CD4-positive, alpha-beta T cell (primary cell): ENCODE measurements around the gene CHRNB2. TPM values are rescaled to one million over a fixed set of nuclear protein-coding genes. Genes with fewer than 3 reads are reported as not detected.

Experiments used
- ATAC-seq: fragments of 200-7000 bp; cut with Tn5 transposase; one replicate; pipeline ENCODE4 v1.10.0; 2022; ENCODE audit warnings: mild to moderate bottlenecking; ENCODE audit not compliant: poor library complexity
- CTCF ChIA-PET: fragments of 350-600 bp; sonication (Branson Sonifier 250); formaldehyde crosslinking; loops from one replicate; lab custom pipeline; 2021; ENCODE audit warnings: antibody characterized with exemption, inconsistent platforms; lab: Charles Lee
- POLR2A ChIA-PET: fragments of 350-600 bp; sonication (Branson Sonifier 250); formaldehyde crosslinking; loops from one replicate; lab custom pipeline; 2021; ENCODE audit warnings: antibody characterized with exemption, inconsistent platforms; lab: Charles Lee
- DNase-seq, 14 experiments: peaks; one replicate each; pipeline ENCODE4 v3.0.0-alpha.2; 2013 to 2020; ENCODE audit warnings: mixed read lengths in 2 of 14
- H3K27ac ChIP-seq, 2 donors: one replicate each; pipeline versions ENCODE4 v1.5.1 to v1.7.0; 2013; ENCODE audit warnings: low read length in 2 of 2, low read depth in 1 of 2, mild to moderate bottlenecking in 1 of 2
- H3K27me3 ChIP-seq, 2 experiments: 1 replicate in 1 of 2; 2 replicates in 1 of 2; pipeline versions ENCODE4 v1.6.1 to v1.7.0; 2013; ENCODE audit warnings: low read length in 2 of 2, control low read depth in 1 of 2, mild to moderate bottlenecking in 1 of 2, moderate library complexity in 1 of 2; ENCODE audit not compliant: insufficient read depth in 2 of 2, control insufficient read depth in 1 of 2
- H3K36me3 ChIP-seq: one replicate; pipeline ENCODE4 v1.6.1; 2013; ENCODE audit warnings: low read length, control low read depth; ENCODE audit not compliant: insufficient read depth
- H3K4me1 ChIP-seq: one replicate; pipeline ENCODE4 v1.6.1; 2013; ENCODE audit warnings: low read length, control low read depth; ENCODE audit not compliant: insufficient read depth
- H3K4me3 ChIP-seq: one replicate; pipeline ENCODE4 v1.5.1; 2013; ENCODE audit warnings: mild to moderate bottlenecking, low read length, moderate library complexity
- H3K9me3 ChIP-seq, 2 experiments: 1 replicate in 1 of 2; 2 replicates in 1 of 2; pipeline versions ENCODE4 v1.6.1 to v1.7.0; 2013; ENCODE audit warnings: low read length in 2 of 2, mild to moderate bottlenecking in 2 of 2, control low read depth in 1 of 2, moderate library complexity in 1 of 2; ENCODE audit not compliant: control insufficient read depth in 1 of 2, insufficient read depth in 1 of 2
- H3K27ac Mint-ChIP-seq: one replicate; pipeline ENCODE4 v1.8.0; 2020; ENCODE audit warnings: mixed read lengths
- H3K27me3 Mint-ChIP-seq: one replicate; pipeline ENCODE4 v1.8.0; 2021; ENCODE audit warnings: mixed read lengths
- H3K36me3 Mint-ChIP-seq: one replicate; pipeline ENCODE4 v1.8.0; 2021; ENCODE audit warnings: low read depth, mixed read lengths
- H3K4me1 Mint-ChIP-seq: one replicate; pipeline ENCODE4 v1.8.0; 2021; ENCODE audit warnings: low read depth, mixed read lengths
- H3K4me3 Mint-ChIP-seq: one replicate; pipeline ENCODE4 v1.8.0; 2020; ENCODE audit warnings: mild to moderate bottlenecking, mixed read lengths
- H3K9me3 Mint-ChIP-seq: one replicate; pipeline ENCODE4 v1.8.0; 2020; ENCODE audit warnings: mixed read lengths
- intact Hi-C, 2 experiments: fragments of 100-400 bp; cut with DNase I in 1 of 2; cut with micrococcal nuclease in 1 of 2; formaldehyde crosslinking; loops; one replicate each; pipeline versions ENCODE4 v1.15.1 to v1.9.0; 2023 to 2025; cut with DNase I, micrococcal nuclease
- total RNA-seq, 174 experiments: library from RNA in 2 of 174; stranded (reverse) in 2 of 174; gene quantifications; one replicate each; pipeline ENCODE4 v1.2.3 and lab custom pipeline; 2021 to 2026
- TF ChIP-seq, protein P1 (sequence below): fragments of 200-600 bp; IDR thresholded peaks from one replicate; pipeline ENCODE4 v1.8.0; 2022; ENCODE audit warnings: antibody characterized with exemption, mild to moderate bottlenecking

Gene CHRNB2
- total RNA-seq, 2 experiments from 2014 or later: not detected

DNA sequence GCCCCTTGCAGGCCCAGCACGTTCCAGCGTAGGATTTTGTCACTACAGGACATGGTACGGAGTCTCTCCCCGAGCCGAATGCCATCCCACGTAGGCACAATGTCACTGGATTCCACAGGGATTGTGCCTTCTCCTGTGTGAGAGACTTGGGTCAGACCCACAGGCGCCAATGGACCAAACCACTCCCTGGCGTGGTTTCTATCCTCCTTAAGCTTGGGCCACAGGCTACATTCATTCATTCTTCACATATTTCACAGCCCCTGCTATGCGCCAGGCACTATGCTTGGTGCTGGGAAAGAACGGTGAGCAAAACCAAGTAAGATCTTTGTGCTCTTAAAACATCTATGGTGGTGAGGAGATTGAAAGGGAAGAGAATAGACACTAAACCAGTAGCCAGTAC is 18.7 kb downstream of the CHRNB2 start:
- Histone ChIP-seq H3K27ac (no peak overlapping the region), H3K27me3 (no peaks in the 10 kb centered on the region), H3K4me1 (no peaks in the 10 kb centered on the region), H3K36me3 (peaks cover 98% of the 10 kb centered on the region), H3K4me3 (no peak overlapping the region), H3K9me3 (no peaks in the 10 kb centered on the region)
- TF ChIP-seq, protein P1, sequence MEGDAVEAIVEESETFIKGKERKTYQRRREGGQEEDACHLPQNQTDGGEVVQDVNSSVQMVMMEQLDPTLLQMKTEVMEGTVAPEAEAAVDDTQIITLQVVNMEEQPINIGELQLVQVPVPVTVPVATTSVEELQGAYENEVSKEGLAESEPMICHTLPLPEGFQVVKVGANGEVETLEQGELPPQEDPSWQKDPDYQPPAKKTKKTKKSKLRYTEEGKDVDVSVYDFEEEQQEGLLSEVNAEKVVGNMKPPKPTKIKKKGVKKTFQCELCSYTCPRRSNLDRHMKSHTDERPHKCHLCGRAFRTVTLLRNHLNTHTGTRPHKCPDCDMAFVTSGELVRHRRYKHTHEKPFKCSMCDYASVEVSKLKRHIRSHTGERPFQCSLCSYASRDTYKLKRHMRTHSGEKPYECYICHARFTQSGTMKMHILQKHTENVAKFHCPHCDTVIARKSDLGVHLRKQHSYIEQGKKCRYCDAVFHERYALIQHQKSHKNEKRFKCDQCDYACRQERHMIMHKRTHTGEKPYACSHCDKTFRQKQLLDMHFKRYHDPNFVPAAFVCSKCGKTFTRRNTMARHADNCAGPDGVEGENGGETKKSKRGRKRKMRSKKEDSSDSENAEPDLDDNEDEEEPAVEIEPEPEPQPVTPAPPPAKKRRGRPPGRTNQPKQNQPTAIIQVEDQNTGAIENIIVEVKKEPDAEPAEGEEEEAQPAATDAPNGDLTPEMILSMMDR: no peak
- Mint-ChIP-seq H3K36me3 (peaks cover 100% of the 10 kb centered on the region), H3K27me3 (no peaks in the 10 kb centered on the region), H3K4me3 (no peak overlapping the region), H3K27ac (no peak overlapping the region), H3K4me1 (no peaks in the 10 kb centered on the region), H3K9me3 (no peaks in the 10 kb centered on the region)
- intact Hi-C loops: no loop called here
- ChIA-PET CTCF (no interaction called here), POLR2A (no interaction called here)
- no peak for DNase-seq
- no peak for ATAC-seq

- ATAC-seq: no peak
- H3K27ac Mint-ChIP-seq: peak overlapping the region; percentile 36
- intact Hi-C loops: no loop called here
- peaks cover 100% of the 10 kb centered on the region for H3K36me3 Mint-ChIP-seq
- ChIA-PET POLR2A (no interaction called here), CTCF (no interaction called here)
- H3K4me1 Mint-ChIP-seq: no peaks in the 10 kb centered on the region
- Histone ChIP-seq H3K36me3 (peaks cover 100% of the 10 kb centered on the region), H3K9me3 (no peaks in the 10 kb centered on the region), H3K27ac (no peak overlapping the region), H3K27me3 (no peaks in the 10 kb centered on the region), H3K4me3 (no peak overlapping the region), H3K4me1 (no peaks in the 10 kb centered on the region)
- no peaks in the 10 kb centered on the region for H3K27me3 Mint-ChIP-seq
- H3K9me3 Mint-ChIP-seq: no peaks in the 10 kb centered on the region
- TF ChIP-seq, protein P1: no peak
- DNase-seq: no peak
- H3K4me3 Mint-ChIP-seq: no peak overlapping the region
These were observed 19.1 kb downstream of the CHRNB2 start for GRCh38 chr1:154586641-154587040.

GRCh38 chr1:154589780-154590179 is 22.2 kb downstream of the CHRNB2 start:
- peaks cover 100% of the 10 kb centered on the region for H3K36me3 Mint-ChIP-seq
- Histone ChIP-seq H3K4me1 (no peaks in the 10 kb centered on the region), H3K9me3 (no peaks in the 10 kb centered on the region), H3K27ac (no peak overlapping the region), H3K4me3 (no peak overlapping the region), H3K27me3 (no peaks in the 10 kb centered on the region), H3K36me3 (peaks cover 97% of the 10 kb centered on the region)
- H3K4me3 Mint-ChIP-seq: no peak overlapping the region
- POLR2A ChIA-PET: interaction anchor here (1.0 kb wide), 1 partner anchor 8 kb away, joined by 3 read pairs; no protein-coding TSS in a partner anchor
- H3K27ac Mint-ChIP-seq: no peak overlapping the region
- no peaks in the 10 kb centered on the region for H3K27me3 Mint-ChIP-seq
- no peak for DNase-seq
- CTCF ChIA-PET: no interaction called here
- intact Hi-C loops: no loop called here
- H3K9me3 Mint-ChIP-seq: no peaks in the 10 kb centered on the region
- no peak for ATAC-seq
- TF ChIP-seq, protein P1: no peak
- no peaks in the 10 kb centered on the region for H3K4me1 Mint-ChIP-seq
